AML-193 (cell line): ENCODE data around the gene ODR4.
"Not testable (repeated sequence)": the region's sequence is repeated elsewhere in the genome, so short reads cannot be mapped to it uniquely, and the experiment has no call there.

Source experiments
- DNase-seq, 2 experiments: peaks; one replicate each; lab custom pipeline; 2025; lab: John Stamatoyannopoulos, UW

Gene ODR4

DNA sequence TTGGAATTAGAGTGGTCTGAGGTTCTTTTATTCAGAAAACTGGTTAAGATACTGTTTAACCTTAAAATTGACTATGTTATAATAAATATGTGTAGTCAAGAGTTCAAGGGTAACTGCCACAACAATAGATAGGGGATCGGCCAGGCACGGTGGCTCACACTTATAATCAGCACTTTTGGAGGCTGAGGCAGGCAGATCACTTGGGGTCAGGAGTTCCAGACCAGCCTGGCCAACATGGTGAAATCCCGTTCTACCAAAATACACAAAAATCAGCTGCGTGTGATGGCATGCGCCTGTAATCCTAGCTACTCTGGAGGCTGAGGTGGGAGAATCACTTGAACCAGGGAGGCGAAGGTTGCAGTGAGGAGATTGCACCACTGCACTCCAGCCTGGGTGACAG lies 45.8 kb downstream of the ODR4 start:
- no peak for DNase-seq

- no peak for DNase-seq
Measured at GRCh38 chr1:186424539-186424938, 48.9 kb downstream of the ODR4 start.

DNA sequence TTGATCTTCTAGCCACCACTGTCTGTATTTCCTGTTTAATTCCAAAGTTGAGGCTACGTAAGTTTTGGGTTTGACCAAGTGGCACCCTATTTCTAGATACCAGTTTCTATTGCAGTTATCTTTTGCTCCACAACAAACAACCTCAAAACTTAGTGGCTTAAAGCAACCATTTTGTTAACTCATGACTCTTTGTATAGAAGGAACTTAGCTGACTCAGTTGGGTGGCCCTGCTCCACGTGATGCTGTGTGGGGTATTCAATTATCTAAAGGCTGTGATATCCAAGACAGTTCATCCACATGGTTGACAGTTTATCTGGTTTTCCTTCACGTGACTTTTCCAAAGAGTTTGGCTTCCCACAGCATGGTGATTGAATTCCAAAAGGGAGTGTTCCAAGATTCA lies 50.5 kb downstream of the ODR4 start:
- DNase-seq: no peak

GRCh38 chr1:186429017-186429416 lies 53.4 kb downstream of the ODR4 start:
- DNase-seq: no peak

DNA sequence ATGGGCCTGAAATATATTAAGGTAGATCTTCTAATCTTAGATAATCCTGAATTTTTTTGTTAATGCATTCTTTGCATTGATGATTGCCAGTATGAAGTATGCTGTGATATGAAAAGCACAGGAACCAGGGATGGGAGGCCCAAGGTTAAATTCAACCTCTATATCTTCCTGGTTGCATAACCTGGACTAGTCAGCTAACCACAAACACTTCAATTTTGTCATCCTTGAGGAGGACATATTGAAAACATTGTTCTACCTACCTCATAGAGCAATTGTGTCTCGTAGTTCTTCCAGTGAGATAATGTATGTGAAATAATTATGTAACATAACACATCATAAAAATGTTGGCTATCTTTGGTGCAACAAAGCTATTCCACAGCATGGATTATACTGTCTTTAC lies 59.7 kb downstream of the ODR4 start:
- peak; percentile 34 to 40 for DNase-seq

DNA sequence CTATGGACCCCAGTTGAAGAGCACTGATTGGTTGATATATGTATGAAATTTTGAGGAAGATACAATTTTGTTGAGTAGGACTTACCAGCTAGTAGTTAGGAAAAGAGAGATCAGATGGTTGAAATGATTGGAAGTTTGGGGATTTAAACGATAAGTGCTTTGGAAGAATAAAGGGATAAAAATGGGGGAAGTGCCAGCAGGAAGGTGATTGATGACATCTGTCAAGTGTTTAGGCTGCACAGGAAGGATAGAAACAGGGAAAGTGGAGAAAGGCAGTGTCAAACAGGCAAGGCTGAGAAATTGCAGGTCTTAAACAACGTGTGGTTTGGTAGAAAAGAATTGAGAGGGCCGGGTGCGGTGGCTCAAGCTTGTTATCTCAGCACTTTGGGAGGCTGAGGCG lies 62.9 kb downstream of the ODR4 start:
- no peak for DNase-seq

DNA sequence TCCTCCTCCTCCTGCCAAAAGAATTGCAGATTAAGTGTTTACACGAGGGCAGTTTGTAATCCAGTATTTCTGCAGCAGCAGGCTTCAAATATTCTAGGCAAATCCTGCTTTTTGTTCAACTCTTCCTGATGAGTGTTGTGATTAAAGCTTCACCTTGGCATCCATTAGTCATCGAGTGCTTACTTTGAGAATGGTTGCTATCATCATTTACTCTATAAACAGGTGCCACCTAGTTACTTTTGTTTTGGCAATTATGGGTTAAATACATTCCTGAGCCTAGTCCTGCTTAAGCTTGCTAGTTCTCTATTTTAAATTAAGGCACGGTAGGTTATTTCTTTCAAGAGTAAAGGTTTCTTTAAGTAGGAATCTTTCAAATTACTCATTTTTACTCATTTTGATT lies 64.9 kb downstream of the ODR4 start:
- no peak for DNase-seq

GRCh38 chr1:186442651-186443375 lies 67.2 kb downstream of the ODR4 start:
- DNase-seq: peak; percentile 44 to 57

DNA sequence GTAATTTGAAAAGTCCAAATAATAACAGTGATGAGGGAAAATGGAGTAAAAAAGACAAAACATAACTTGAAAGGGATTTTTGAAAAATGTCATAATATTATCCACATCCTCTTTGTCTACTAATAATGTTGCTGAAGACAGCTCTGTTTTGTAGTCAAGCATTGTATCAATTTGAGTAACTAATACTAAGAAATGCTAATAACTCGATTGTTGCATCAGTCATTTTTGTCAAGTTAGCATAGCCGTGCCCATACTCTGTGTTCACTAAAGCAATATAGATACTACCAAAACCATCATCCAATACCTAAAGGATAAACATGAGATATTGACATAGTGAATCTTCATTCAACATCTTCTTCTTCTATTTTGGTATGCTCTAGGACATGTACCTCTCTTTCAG lies 68.0 kb downstream of the ODR4 start:
- no peak for DNase-seq

- DNase-seq: no peak
Measured at GRCh38 chr1:186446152-186446551, 70.5 kb downstream of the ODR4 start.

GRCh38 chr1:186454981-186455380 lies 79.3 kb downstream of the ODR4 start:
- no peak for DNase-seq

DNA sequence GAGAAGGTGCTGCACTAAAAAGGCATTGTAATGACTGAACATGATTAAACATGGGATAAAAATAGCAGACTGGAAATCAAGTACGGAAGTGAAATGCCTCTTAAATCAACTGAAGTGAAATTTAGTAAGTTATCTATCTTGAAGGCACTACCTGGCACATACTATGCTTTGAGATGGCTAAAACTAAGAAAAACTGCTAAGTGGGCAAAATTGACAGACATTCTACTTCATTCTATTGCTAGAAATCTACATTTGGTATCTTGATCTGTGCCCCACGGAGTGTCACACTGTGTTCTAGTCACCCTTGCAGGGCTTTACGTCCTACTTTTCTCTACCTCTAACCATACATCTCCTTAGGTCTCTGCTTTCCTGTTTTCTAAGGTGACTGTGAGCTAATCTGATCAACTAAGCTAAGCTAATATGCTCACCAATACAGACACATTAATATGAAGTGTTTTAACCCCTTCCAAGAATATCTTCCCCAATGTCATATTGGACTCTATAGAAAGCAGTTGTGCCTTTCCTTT lies 81.2 kb downstream of the ODR4 start:
- no peak for DNase-seq

DNA sequence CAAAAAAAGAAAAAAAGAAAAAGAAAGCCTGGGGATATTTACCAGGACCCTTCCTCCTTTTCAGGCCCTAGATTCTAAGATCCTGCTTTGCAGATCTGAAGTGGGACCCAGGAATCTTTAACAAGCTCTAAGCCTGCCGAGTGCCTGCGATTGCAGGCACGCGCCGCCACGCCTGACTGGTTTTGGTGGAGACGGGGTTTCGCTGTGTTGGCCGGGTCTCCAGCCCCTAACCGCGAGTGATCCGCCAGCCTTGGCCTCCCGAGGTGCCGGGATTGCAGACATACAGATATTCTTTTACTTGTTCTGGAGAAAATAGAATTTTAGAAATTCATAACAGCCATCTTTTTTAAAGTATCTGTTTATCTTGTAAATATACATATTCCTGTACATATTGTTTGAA lies 83.5 kb downstream of the ODR4 start:
- not testable (repeated sequence) for DNase-seq

GRCh38 chr1:186461014-186461413 lies 85.4 kb downstream of the ODR4 start, which contains the start of gene PDC:
Gene PDC, minus strand, starts transcription at chr1:186461114. Its CDS starts 11,655 bp downstream, at chr1:186449459.
- no peak for DNase-seq

DNA sequence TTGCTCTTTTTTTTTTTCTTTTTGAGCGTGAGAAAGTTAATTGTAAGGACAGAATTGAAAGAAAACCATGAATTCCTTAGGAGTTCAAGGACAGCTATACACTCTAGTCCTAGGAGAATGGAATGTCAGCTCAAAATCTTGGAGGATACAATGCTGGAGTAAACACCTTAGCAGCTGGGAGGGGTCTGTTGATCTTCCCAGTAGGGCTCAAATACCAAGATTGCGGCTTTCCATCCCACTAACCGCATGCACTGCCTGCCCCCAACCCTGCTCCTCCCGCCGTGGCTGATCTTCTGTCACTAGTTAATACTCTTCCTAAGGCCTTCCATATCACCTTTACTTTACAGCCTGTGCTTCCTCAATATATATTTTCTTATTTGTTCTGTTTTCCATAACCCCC lies 87.9 kb downstream of the ODR4 start:
- no peak for DNase-seq

DNA sequence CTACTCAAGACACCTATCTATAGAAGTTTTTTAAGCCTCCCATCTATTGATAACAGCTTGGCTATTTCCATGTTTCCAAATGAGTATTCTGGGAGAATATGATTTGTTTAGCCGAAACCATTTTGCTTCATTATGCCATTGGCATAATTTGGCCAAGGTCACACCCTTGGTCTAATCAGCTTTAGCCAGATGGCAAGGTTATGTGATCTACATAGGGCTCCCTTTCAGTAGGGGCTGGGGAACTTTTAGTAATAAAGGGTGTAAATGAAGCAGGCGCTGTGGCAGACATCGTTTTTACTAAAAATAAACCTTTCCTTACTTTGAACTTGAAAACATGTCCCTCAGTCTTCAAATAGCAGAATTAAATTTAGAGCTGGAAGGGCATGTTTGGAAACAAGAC lies 88.3 kb downstream of the ODR4 start:
- no peak for DNase-seq

DNA sequence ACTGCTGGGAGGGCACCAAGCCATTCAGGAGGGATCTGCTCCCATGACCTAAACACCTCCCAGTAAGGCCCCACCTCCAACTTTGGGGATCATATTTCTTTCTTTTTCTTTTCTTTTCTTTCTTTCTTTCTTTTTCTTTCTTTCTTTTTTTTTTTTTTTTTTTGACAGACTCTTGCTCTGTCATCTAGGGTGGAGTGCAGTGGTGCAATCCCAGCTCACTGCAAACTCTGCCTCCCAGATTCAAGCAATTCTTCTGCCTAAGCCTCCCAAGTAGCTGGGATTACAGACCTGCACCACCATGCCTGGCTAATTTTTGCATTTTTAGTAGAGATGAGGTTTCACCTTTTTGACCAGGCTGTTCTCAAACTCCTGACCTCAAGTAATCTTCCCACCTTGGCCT lies 89.9 kb downstream of the ODR4 start:
- not testable (repeated sequence) for DNase-seq

DNA sequence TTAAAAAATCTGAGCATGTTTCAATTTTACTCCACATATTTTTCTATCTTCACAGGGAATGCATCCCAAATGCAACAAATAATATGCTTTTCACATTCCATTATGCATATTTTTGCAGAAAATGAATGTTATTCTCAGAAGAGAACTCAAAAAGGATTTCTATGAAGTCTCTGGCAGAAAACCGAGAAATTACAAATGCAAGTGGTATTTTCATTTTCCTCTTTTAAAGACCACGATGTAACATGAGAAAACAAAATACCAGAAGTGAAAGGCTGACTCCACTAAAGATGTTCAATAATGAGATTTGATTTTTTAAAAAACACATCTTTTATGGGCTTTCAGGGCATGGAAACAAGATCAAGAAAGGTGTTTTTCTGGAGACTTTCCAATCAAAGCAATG lies 90.3 kb downstream of the ODR4 start:
- no peak for DNase-seq
